Lower leg skin (tissue), 4 donors: ENCODE results near the gene CYB5R4. TPM values are rescaled to one million over a fixed set of nuclear protein-coding genes. Genes with fewer than 3 reads are reported as not detected.

ENCODE experiments used
- DNase-seq, 2 donors: peaks; one replicate each; pipeline ENCODE4 v3.0.0-alpha.2; 2019; ENCODE audit warnings: low spot score in 2 of 2
- H3K4me3 ChIP-seq: fragments of 200-600 bp; sonication (generic); 2 replicates; pipeline ENCODE4 v1.5.1; 2017; ENCODE audit warnings: mild to moderate bottlenecking, low read depth; ENCODE audit not compliant: poor library complexity, severe bottlenecking
- CTCF ChIP-seq, 3 donors: fragments of 450-650 bp; IDR thresholded peaks; one replicate each; pipeline ENCODE4 v1.5.1; 2016; ENCODE audit warnings: antibody characterized with exemption in 3 of 3, mild to moderate bottlenecking in 3 of 3, moderate library complexity in 2 of 3
- POLR2A ChIP-seq, 2 donors: fragments of 450-650 bp; IDR thresholded peaks; one replicate each; pipeline ENCODE4 v1.6.1; 2016 to 2017; ENCODE audit warnings: antibody characterized with exemption in 2 of 2, mild to moderate bottlenecking in 1 of 2, moderate library complexity in 1 of 2
- WGBS, 2 donors: methylation state at CpG; one replicate each; pipeline ENCODE4 v1.1.5; 2018; 5-methylcytosine and 5-hydroxymethylcytosine counted together
- intact Hi-C: fragments of 100-400 bp; cut with DNase I; formaldehyde crosslinking; loops from one replicate; pipeline ENCODE4 v1.15.0; 2023; ENCODE audit warnings: low total_unique reads
- total RNA-seq, 4 donors: library from RNA; depleted of rRNA; stranded (reverse); fragments of >200 nt; gene quantifications; one replicate each; pipeline ENCODE4 v1.1.0, GENCODE V29; 2016

CYB5R4 gene
- total RNA-seq, 4 donors from 2014 or later: 4.8 to 14.6 (median 7.2) TPM

- DNase-seq: no peak
- no peak overlapping the region for H3K4me3 ChIP-seq
- intact Hi-C loops: no loop called here
- TF ChIP-seq POLR2A (IDR thresholded peaks at IDR 0.05) (no peak), CTCF (IDR thresholded peaks at IDR 0.05) (no peak)
- 93 to 94% methylated on average over 6 of the region's 6 CpGs for WGBS, 2 donors
These were observed 16.4 kb downstream of the CYB5R4 start for GRCh38 chr6:83875843-83876242.

GRCh38 chr6:83878902-83879644 is 19.6 kb downstream of the CYB5R4 start:
- H3K4me3 ChIP-seq: no peak overlapping the region
- 74 to 81% methylated on average over 4 of the region's 4 CpGs for WGBS, 2 donors
- no peak for DNase-seq
- intact Hi-C loops: no loop called here
- TF ChIP-seq CTCF (IDR thresholded peaks at IDR 0.05) (no peak), POLR2A (IDR thresholded peaks at IDR 0.05) (no peak)

- intact Hi-C loops: no loop called here
- WGBS, 2 donors: 74 to 88% methylated on average over 4 of the region's 4 CpGs
- no peak overlapping the region for H3K4me3 ChIP-seq
- DNase-seq: no peak
- no peak for TF ChIP-seq CTCF (IDR thresholded peaks at IDR 0.05)
- TF ChIP-seq POLR2A (IDR thresholded peaks at IDR 0.05): no peak
These were observed 20.3 kb downstream of the CYB5R4 start for GRCh38 chr6:83879746-83880145.

- intact Hi-C loops: no loop called here
- H3K4me3 ChIP-seq: no peak overlapping the region
- no peak for TF ChIP-seq POLR2A (IDR thresholded peaks at IDR 0.05)
- no peak for TF ChIP-seq CTCF (IDR thresholded peaks at IDR 0.05)
- 27 to 30% methylated on average over 2 of the region's 2 CpGs for WGBS, 2 donors
- no peak for DNase-seq
These were observed 23.8 kb downstream of the CYB5R4 start for GRCh38 chr6:83883240-83883639.

GRCh38 chr6:83884523-83884922 is 25.0 kb downstream of the CYB5R4 start:
- no peak overlapping the region for H3K4me3 ChIP-seq
- 2 to 4% methylated on average over 4 of the region's 4 CpGs for WGBS, 2 donors
- TF ChIP-seq CTCF (IDR thresholded peaks at IDR 0.05) (no peak), POLR2A (IDR thresholded peaks at IDR 0.05) (no peak)
- intact Hi-C loops: no loop called here
- DNase-seq: no peak

- H3K4me3 ChIP-seq: no peak overlapping the region
- TF ChIP-seq POLR2A (IDR thresholded peaks at IDR 0.05) (no peak), CTCF (IDR thresholded peaks at IDR 0.05) (no peak)
- intact Hi-C loops: no loop called here
- WGBS, 2 donors: 95 to 97% methylated on average over 2 of the region's 2 CpGs
- DNase-seq: no peak
These were observed 26.5 kb downstream of the CYB5R4 start for GRCh38 chr6:83885984-83886383.
